HL-60 (cell line): ENCODE measurements around the gene RNF175.

Experiments used
- DNase-seq, 2 experiments: peaks; one replicate each; pipeline ENCODE4 v3.0.0-alpha.2; 2010 to 2020; ENCODE audit warnings: low read depth in 1 of 2, low spot score in 1 of 2
- H3K27ac ChIP-seq: fragments of 250-450 bp; sonication (Bioruptor Pico); replicated peaks from 2 replicates; pipeline ENCODE4 v1.5.1; 2020; ENCODE audit warnings: mild to moderate bottlenecking, moderate library complexity
- H3K27me3 ChIP-seq: fragments of 250-450 bp; sonication (Bioruptor Pico); 2 replicates; pipeline ENCODE4 v1.5.1; 2021; ENCODE audit warnings: mild to moderate bottlenecking, moderate library complexity; ENCODE audit not compliant: insufficient read depth, poor library complexity, severe bottlenecking
- H3K4me3 ChIP-seq: replicated peaks from 2 replicates; pipeline ENCODE4 v1.5.1; 2011; ENCODE audit warnings: mild to moderate bottlenecking, control low read depth, low read length; ENCODE audit not compliant: insufficient read depth
- GABPA ChIP-seq: IDR thresholded peaks from 2 replicates; pipeline ENCODE4 v1.6.1; 2012; ENCODE audit warnings: low read depth
- POLR2AphosphoS5 ChIP-seq: IDR thresholded peaks from 2 replicates; pipeline ENCODE4 v1.6.1; 2012; ENCODE audit warnings: low read depth
- SPI1 ChIP-seq: IDR thresholded peaks from 2 replicates; pipeline ENCODE4 v1.6.1; 2012; ENCODE audit warnings: low read depth, mild to moderate bottlenecking, borderline replicate concordance
- TF ChIP-seq, protein P1 (sequence below): IDR thresholded peaks from one replicate; pipeline ENCODE4 v1.5.1; 2011; ENCODE audit warnings: low read length, control low read depth, inconsistent platforms; ENCODE audit not compliant: insufficient read depth
- TF ChIP-seq, protein P2 (sequence below): IDR thresholded peaks from 2 replicates; pipeline ENCODE4 v1.6.1; 2012; ENCODE audit warnings: low read depth; ENCODE audit not compliant: insufficient replicate concordance

The RNF175 gene

DNA sequence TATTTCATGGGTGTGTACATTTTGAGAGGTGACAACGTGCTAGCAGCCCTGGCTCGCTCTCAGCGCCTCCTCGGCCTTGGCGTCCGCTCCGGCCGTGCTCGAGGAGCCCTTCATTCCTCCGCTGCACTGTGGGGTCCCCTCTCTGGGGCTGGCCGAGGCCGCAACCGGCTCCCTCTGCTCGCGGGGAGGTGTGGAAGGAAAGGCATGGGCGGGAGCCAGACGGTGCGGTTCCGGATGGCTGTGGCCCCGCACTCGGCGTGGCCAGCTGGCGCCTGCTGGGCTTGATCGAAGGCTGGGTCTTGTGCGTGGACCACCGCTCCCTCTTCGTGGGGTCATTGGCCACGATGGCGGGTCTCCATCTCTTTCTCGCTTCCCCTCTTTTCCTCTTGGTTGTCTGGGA lies 46.2 kb upstream of the RNF175 start:
- Histone ChIP-seq H3K27ac (no peak overlapping the region), H3K4me3 (no peak overlapping the region), H3K27me3 (peaks cover 6% of the 10 kb centered on the region)
- TF ChIP-seq POLR2AphosphoS5 (no peak), GABPA (no peak), SPI1 (no peak)
- TF ChIP-seq, protein P1, sequence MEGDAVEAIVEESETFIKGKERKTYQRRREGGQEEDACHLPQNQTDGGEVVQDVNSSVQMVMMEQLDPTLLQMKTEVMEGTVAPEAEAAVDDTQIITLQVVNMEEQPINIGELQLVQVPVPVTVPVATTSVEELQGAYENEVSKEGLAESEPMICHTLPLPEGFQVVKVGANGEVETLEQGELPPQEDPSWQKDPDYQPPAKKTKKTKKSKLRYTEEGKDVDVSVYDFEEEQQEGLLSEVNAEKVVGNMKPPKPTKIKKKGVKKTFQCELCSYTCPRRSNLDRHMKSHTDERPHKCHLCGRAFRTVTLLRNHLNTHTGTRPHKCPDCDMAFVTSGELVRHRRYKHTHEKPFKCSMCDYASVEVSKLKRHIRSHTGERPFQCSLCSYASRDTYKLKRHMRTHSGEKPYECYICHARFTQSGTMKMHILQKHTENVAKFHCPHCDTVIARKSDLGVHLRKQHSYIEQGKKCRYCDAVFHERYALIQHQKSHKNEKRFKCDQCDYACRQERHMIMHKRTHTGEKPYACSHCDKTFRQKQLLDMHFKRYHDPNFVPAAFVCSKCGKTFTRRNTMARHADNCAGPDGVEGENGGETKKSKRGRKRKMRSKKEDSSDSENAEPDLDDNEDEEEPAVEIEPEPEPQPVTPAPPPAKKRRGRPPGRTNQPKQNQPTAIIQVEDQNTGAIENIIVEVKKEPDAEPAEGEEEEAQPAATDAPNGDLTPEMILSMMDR: no peak
- TF ChIP-seq, protein P2, sequence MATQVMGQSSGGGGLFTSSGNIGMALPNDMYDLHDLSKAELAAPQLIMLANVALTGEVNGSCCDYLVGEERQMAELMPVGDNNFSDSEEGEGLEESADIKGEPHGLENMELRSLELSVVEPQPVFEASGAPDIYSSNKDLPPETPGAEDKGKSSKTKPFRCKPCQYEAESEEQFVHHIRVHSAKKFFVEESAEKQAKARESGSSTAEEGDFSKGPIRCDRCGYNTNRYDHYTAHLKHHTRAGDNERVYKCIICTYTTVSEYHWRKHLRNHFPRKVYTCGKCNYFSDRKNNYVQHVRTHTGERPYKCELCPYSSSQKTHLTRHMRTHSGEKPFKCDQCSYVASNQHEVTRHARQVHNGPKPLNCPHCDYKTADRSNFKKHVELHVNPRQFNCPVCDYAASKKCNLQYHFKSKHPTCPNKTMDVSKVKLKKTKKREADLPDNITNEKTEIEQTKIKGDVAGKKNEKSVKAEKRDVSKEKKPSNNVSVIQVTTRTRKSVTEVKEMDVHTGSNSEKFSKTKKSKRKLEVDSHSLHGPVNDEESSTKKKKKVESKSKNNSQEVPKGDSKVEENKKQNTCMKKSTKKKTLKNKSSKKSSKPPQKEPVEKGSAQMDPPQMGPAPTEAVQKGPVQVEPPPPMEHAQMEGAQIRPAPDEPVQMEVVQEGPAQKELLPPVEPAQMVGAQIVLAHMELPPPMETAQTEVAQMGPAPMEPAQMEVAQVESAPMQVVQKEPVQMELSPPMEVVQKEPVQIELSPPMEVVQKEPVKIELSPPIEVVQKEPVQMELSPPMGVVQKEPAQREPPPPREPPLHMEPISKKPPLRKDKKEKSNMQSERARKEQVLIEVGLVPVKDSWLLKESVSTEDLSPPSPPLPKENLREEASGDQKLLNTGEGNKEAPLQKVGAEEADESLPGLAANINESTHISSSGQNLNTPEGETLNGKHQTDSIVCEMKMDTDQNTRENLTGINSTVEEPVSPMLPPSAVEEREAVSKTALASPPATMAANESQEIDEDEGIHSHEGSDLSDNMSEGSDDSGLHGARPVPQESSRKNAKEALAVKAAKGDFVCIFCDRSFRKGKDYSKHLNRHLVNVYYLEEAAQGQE: no peak
- DNase-seq: no peak

DNA sequence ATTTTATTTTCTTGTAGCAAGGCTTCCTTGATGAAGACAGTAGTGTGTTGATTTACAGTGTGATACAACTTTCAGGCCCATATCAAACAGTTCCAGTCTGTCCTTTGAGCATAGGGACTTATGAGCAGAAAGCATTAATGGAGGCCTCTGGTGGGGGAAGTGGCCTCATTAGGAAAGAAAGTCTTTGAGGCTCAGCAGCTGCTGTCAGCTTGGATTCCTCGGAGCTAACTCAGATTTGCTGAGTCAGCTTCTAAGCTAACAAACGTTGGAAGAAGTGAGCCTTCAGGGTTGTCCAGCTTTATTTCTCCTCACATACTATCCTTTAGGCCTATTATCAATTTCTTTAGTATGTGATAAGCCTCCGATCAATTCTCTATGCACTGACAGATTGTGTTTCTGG lies 44.9 kb upstream of the RNF175 start:
- H3K27me3 ChIP-seq: peaks cover 9% of the 10 kb centered on the region
- no peak for DNase-seq
- H3K4me3 ChIP-seq: no peak overlapping the region
- H3K27ac ChIP-seq: no peak overlapping the region
- TF ChIP-seq, protein P2: no peak
- TF ChIP-seq POLR2AphosphoS5: no peak
- no peak for TF ChIP-seq SPI1
- TF ChIP-seq, protein P1: no peak
- TF ChIP-seq GABPA: no peak

DNA sequence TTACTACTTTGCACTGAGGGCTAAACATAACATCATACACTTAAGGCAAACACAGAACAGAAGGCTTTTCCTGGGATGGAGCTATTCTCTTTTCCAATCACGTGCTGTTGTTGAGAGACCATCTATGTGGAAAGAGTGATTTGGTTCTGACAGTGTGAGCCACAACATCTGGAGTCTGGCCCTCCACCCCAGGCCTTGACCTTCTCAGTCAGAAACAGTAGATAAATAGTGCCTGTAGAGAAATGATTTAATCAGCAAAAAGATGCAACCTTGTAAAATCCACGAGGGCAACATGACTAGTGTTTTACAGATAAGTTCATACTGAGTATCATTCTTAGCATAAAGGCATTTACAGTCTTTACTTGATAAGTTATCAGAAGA lies 39.9 kb upstream of the RNF175 start:
- DNase-seq: no peak
- TF ChIP-seq SPI1 (no peak), GABPA (no peak), POLR2AphosphoS5 (no peak)
- TF ChIP-seq, protein P2: no peak
- TF ChIP-seq, protein P1: no peak

More for the DNA sequence above, 39.9 kb upstream of the RNF175 start:
- Histone ChIP-seq H3K4me3 (no peak overlapping the region), H3K27ac (no peak overlapping the region), H3K27me3 (peaks cover 21% of the 10 kb centered on the region)
